Measurements from ENCODE around the gene RELN. TPM values are rescaled to one million over a fixed set of nuclear protein-coding genes. Genes with fewer than 3 reads are reported as not detected.

The RELN gene
- total RNA-seq, 4 donors from 2014 or later: 0.02 to 0.73 (median 0.39) TPM; not detected in 1

DNA sequence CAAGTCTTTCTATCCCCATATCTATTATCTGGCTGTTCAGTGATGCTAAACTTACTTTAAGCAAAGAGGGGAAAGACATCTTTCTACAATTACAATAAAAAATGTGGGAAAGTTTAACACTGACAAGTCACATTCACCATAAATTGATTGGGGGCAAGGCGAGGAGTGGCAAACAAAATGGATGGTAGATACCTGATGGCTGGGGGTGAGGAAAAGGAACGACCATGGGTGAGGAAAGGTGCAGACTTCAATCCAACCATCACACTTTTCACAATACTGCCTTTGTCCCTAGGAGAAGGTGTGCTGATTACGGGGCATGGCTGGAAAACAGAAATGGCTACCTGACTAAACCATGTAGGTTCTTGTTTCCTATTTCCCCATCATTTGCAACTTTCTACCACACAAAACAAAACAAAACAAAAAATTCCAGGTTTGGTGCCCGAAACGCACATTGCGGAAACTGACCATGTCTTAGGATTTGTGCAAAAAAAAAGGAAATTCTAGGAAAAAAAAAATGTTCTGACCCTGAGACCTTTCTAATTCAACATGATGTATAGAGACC lies 3.8 kb downstream of the RELN start:
- intact Hi-C loops (cut with DNase I; ENCODE audit: low total_unique reads): no loop called here

DNA sequence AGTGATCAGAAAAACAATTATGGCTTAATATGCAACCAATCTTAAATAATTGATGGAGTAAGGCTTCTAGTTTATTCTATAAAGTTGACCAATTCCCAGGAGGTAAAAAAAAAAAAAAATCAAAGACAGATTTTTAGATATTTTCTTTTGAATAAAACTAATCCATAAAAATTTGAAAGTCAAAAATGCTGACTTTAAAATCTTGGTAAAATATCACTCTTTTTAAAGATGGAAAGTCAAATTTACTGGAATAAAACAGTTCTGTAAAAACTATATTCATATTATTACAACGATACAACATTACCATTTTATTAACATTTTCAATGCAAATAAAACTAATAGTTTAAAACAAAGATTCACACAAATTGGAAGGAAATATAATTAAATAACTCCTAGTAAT lies 5.4 kb downstream of the RELN start:
- no peaks in the 10 kb centered on the region for H3K9me3 ChIP-seq
- DNase-seq (no peak), ATAC-seq (no peak)
- H3K36me3 ChIP-seq: no peaks in the 10 kb centered on the region
- in situ Hi-C loops (cut with MboI; ENCODE audit: low sequenced_read_pairs in 4 of 4): no loop called here
- H3K27ac ChIP-seq: no peak overlapping the region
- peaks cover 4 to 8% of the 10 kb centered on the region in 2 donors for H3K4me1 ChIP-seq
- TF ChIP-seq, protein P1, sequence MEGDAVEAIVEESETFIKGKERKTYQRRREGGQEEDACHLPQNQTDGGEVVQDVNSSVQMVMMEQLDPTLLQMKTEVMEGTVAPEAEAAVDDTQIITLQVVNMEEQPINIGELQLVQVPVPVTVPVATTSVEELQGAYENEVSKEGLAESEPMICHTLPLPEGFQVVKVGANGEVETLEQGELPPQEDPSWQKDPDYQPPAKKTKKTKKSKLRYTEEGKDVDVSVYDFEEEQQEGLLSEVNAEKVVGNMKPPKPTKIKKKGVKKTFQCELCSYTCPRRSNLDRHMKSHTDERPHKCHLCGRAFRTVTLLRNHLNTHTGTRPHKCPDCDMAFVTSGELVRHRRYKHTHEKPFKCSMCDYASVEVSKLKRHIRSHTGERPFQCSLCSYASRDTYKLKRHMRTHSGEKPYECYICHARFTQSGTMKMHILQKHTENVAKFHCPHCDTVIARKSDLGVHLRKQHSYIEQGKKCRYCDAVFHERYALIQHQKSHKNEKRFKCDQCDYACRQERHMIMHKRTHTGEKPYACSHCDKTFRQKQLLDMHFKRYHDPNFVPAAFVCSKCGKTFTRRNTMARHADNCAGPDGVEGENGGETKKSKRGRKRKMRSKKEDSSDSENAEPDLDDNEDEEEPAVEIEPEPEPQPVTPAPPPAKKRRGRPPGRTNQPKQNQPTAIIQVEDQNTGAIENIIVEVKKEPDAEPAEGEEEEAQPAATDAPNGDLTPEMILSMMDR (IDR thresholded peaks at IDR 0.05 in 4 of 5, conservative IDR thresholded peaks at IDR 0.05 in 1 of 5): no peak
- no peak for TF ChIP-seq POLR2A (IDR thresholded peaks at IDR 0.05)
- H3K27me3 ChIP-seq: peaks cover 15 to 17% (median 16%) of the 10 kb centered on the region in 3 donors
- intact Hi-C loops (cut with DNase I; ENCODE audit: low total_unique reads): no loop called here
- no peak overlapping the region for H3K4me3 ChIP-seq

More for the DNA sequence above, 3.8 kb downstream of the RELN start:
- in situ Hi-C loops (cut with MboI; ENCODE audit: low sequenced_read_pairs in 4 of 4): no loop called here
- no peak for DNase-seq
- H3K9me3 ChIP-seq: no peaks in the 10 kb centered on the region
- H3K4me1 ChIP-seq: peaks cover 8 to 18% of the 10 kb centered on the region in 2 donors
- TF ChIP-seq, protein P1 (IDR thresholded peaks at IDR 0.05 in 4 of 5, conservative IDR thresholded peaks at IDR 0.05 in 1 of 5): no peak
- TF ChIP-seq POLR2A (IDR thresholded peaks at IDR 0.05): no peak
- no peak for ATAC-seq
- no peak overlapping the region for H3K4me3 ChIP-seq
- H3K36me3 ChIP-seq: no peaks in the 10 kb centered on the region
- H3K27me3 ChIP-seq: peaks cover 15 to 18% (median 16%) of the 10 kb centered on the region in 3 donors
- H3K27ac ChIP-seq: no peak overlapping the region

DNA sequence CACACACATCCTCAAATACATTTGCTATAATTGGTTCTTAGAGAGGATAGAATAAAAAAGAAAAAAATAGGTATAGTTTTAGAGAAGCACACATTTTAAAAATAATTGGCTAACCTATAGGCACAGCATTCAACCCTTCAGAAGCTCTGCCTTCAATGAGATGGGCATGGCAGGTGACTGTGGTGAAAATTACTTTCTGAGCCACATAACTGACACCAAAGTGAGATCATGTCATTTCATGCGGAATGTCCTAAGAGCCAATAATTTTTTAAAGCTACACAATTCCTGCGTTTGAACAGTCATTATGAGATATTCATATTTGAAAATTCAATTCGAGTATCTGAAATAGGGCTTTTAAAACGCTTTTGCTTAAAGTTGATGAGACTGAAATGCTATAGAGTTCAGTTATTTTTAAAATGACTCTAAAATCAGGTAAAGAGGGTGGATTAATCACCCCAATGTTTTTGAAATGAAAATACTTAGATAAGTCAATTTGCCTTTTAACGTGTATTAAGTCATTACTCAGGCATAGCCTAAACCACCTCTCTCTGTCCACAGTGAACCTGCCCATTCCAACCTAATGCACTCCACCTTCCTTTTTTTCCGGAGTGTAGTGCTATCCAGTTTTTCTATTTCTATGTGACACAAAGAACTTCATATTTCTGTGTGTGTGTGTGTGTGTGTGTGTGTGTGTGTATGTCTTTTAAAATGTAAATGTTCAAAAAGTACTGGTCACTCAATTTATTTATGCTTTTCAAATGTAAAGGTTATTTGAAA lies 6.1 kb downstream of the RELN start:
- DNase-seq: no peak
- H3K4me3 ChIP-seq: no peak overlapping the region
- H3K9me3 ChIP-seq: no peaks in the 10 kb centered on the region
- H3K36me3 ChIP-seq: no peaks in the 10 kb centered on the region
- H3K4me1 ChIP-seq: peaks cover 0 to 2% of the 10 kb centered on the region in 2 donors
- intact Hi-C loops (cut with DNase I; ENCODE audit: low total_unique reads): no loop called here
- H3K27me3 ChIP-seq: peaks cover 10 to 11% (median 11%) of the 10 kb centered on the region in 3 donors
- TF ChIP-seq POLR2A (IDR thresholded peaks at IDR 0.05): no peak
- TF ChIP-seq, protein P1 (IDR thresholded peaks at IDR 0.05 in 4 of 5, conservative IDR thresholded peaks at IDR 0.05 in 1 of 5): no peak
- H3K27ac ChIP-seq: no peak overlapping the region
- in situ Hi-C loops (cut with MboI; ENCODE audit: low sequenced_read_pairs in 4 of 4): no loop called here
- no peak for ATAC-seq

DNA sequence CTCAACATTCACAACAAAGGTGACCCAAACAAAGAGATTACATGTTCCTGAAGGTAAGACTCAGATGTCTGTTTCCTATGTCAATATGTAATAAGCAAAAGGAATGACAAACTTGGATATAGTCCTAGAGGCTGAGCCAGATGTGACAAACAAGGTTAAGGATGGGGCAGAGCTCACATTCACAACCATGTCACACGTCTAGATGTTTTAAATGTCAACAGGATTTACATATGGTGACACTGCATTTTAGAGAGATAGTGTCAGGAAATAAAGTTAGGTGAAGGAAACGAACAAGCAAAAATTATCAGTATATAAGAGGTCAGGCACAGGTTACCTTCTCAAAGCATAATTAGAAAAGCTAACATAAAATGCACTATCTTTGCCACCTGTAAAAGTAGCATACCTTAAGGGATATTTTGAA lies 8.4 kb downstream of the RELN start:
- in situ Hi-C loops (cut with MboI; ENCODE audit: low sequenced_read_pairs in 4 of 4): no loop called here
- intact Hi-C loops (cut with DNase I; ENCODE audit: low total_unique reads): no loop called here
- H3K36me3 ChIP-seq: no peaks in the 10 kb centered on the region
- no peak for ATAC-seq
- H3K4me3 ChIP-seq: no peak overlapping the region
- no peak for DNase-seq
- no peaks in the 10 kb centered on the region for H3K4me1 ChIP-seq
- H3K9me3 ChIP-seq: no peaks in the 10 kb centered on the region
- TF ChIP-seq, protein P1 (IDR thresholded peaks at IDR 0.05 in 4 of 5, conservative IDR thresholded peaks at IDR 0.05 in 1 of 5): no peak
- no peak for TF ChIP-seq POLR2A (IDR thresholded peaks at IDR 0.05)
- no peaks in the 10 kb centered on the region for H3K27me3 ChIP-seq
- no peak overlapping the region for H3K27ac ChIP-seq

All from gastrocnemius medialis (tissue), 4 donors.